ENCODE data around the gene VRK3. TPM values are rescaled to one million over a fixed set of nuclear protein-coding genes. Genes with fewer than 3 reads are reported as not detected.

The VRK3 gene
- total and polyA plus RNA-seq, 2 of the 4 experiments (the other 2 are of a cell fraction): 28.7 to 35.8 TPM

DNA sequence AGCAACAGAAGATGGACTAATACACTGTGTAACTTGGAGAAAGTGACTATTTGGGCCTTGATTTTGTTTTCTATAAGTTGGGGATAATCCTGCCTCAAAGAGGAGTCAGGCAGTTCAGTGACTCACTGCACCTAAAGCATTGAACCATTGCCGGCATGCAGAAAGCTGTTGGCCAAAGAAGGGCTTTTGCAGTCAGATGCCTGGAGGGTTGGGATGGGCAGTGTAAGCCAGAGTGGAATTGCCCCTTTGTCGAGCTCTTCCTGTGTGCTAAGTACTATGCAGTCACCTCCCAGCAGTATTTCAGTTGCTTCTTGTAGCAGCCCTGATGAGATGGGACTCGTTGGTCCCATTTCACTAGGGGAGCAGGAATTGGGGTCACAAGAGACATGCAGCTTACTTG, 11.7 kb upstream of the VRK3 start:
- ATAC-seq (ENCODE audit: low read depth) (no peak), DNase-seq (no peak)
- H2BK20ac ChIP-seq (ENCODE audit: low read depth, low read length): no peak overlapping the region
- no peak overlapping the region for H2BK120ac ChIP-seq (ENCODE audit: low read depth, low read length)
- in situ Hi-C loops (cut with MboI; ENCODE audit: low sequenced_read_pairs) (no loop called here), intact Hi-C loops (cut with micrococcal nuclease) (no loop called here), dilution Hi-C loops (cut with HindIII; ENCODE audit: low sequenced_read_pairs, unreplicated experiment) (no loop called here)
- H3K18ac ChIP-seq (ENCODE audit: low read depth, low read length): no peak overlapping the region
- no peak overlapping the region for H3K4me3 ChIP-seq (ENCODE audit: insufficient read depth, low read depth, low read length)
- no peak overlapping the region for H3K56ac ChIP-seq (ENCODE audit: extremely low read depth, insufficient read depth, low read length)
- H2BK5ac ChIP-seq (ENCODE audit: low read depth, low read length, poor library complexity, severe bottlenecking): no peak overlapping the region
- no peak overlapping the region for H3K9ac ChIP-seq (ENCODE audit: low read depth, low read length)
- H3K36me3 ChIP-seq (ENCODE audit: control insufficient read depth, insufficient read depth, low read length): peaks cover 56% of the 10 kb centered on the region
- no peak overlapping the region for H3K27ac ChIP-seq (ENCODE audit: insufficient read depth, low read length)
- no peak overlapping the region for H2AK9ac ChIP-seq (replicated peaks; ENCODE audit: low read depth, low read length, poor library complexity)
- TF ChIP-seq CHD1 (IDR thresholded peaks at IDR 0.05; ENCODE audit: low read depth, low read length) (no peak), BHLHE40 (IDR thresholded peaks at IDR 0.05; ENCODE audit: low read depth, low read length) (no peak), MXI1 (IDR thresholded peaks at IDR 0.05; ENCODE audit: borderline replicate concordance, low read depth, low read length) (no peak), MAFK (IDR thresholded peaks at IDR 0.05; ENCODE audit: low read depth, low read length) (no peak), RFX5 (IDR thresholded peaks at IDR 0.05; ENCODE audit: low read depth, low read length) (no peak), RAD21 (IDR thresholded peaks at IDR 0.05; ENCODE audit: low read length) (no peak), RCOR1 (IDR thresholded peaks at IDR 0.05; ENCODE audit: insufficient replicate concordance, low read length) (no peak), SMC3 (IDR thresholded peaks at IDR 0.05; ENCODE audit: low read depth, low read length) (no peak), FOS (IDR thresholded peaks at IDR 0.05; ENCODE audit: low read depth, low read length) (no peak), NFE2L2 (IDR thresholded peaks at IDR 0.05; ENCODE audit: low read depth, low read length) (no peak), MAZ (IDR thresholded peaks at IDR 0.05; ENCODE audit: borderline replicate concordance, low read depth, low read length) (no peak), POLR2A (IDR thresholded peaks at IDR 0.05; ENCODE audit: low read depth, low read length) (no peak), CEBPB (IDR thresholded peaks at IDR 0.05; ENCODE audit: low read depth, low read length) (no peak)
- TF ChIP-seq, protein P1, sequence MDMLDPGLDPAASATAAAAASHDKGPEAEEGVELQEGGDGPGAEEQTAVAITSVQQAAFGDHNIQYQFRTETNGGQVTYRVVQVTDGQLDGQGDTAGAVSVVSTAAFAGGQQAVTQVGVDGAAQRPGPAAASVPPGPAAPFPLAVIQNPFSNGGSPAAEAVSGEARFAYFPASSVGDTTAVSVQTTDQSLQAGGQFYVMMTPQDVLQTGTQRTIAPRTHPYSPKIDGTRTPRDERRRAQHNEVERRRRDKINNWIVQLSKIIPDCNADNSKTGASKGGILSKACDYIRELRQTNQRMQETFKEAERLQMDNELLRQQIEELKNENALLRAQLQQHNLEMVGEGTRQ (IDR thresholded peaks at IDR 0.05; ENCODE audit: low read depth, low read length): no peak
- TF ChIP-seq, protein P2, sequence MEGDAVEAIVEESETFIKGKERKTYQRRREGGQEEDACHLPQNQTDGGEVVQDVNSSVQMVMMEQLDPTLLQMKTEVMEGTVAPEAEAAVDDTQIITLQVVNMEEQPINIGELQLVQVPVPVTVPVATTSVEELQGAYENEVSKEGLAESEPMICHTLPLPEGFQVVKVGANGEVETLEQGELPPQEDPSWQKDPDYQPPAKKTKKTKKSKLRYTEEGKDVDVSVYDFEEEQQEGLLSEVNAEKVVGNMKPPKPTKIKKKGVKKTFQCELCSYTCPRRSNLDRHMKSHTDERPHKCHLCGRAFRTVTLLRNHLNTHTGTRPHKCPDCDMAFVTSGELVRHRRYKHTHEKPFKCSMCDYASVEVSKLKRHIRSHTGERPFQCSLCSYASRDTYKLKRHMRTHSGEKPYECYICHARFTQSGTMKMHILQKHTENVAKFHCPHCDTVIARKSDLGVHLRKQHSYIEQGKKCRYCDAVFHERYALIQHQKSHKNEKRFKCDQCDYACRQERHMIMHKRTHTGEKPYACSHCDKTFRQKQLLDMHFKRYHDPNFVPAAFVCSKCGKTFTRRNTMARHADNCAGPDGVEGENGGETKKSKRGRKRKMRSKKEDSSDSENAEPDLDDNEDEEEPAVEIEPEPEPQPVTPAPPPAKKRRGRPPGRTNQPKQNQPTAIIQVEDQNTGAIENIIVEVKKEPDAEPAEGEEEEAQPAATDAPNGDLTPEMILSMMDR (conservative IDR thresholded peaks at IDR 0.05; ENCODE audit: low read depth, low read length): no peak
- TF ChIP-seq, protein P3, sequence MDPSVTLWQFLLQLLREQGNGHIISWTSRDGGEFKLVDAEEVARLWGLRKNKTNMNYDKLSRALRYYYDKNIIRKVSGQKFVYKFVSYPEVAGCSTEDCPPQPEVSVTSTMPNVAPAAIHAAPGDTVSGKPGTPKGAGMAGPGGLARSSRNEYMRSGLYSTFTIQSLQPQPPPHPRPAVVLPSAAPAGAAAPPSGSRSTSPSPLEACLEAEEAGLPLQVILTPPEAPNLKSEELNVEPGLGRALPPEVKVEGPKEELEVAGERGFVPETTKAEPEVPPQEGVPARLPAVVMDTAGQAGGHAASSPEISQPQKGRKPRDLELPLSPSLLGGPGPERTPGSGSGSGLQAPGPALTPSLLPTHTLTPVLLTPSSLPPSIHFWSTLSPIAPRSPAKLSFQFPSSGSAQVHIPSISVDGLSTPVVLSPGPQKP (IDR thresholded peaks at IDR 0.05; ENCODE audit: borderline replicate concordance, low read depth, low read length): no peak
- H4K8ac ChIP-seq (ENCODE audit: low read depth in 2 of 2, low read length in 2 of 2): no peak overlapping the region
- H3K4ac ChIP-seq (ENCODE audit: low read depth, low read length): no peak overlapping the region
- H2AFZ ChIP-seq (replicated peaks; ENCODE audit: low read length, poor library complexity): no peak overlapping the region
- H3K27me3 ChIP-seq (ENCODE audit: control insufficient read depth, insufficient read depth, low read length): no peaks in the 10 kb centered on the region
- no peak overlapping the region for H2BK15ac ChIP-seq (ENCODE audit: low read depth, low read length)
- CTCF ChIA-PET: no interaction called here
- H4K5ac ChIP-seq (ENCODE audit: low read depth, low read length): no peak overlapping the region
- no peaks in the 10 kb centered on the region for H3K4me1 ChIP-seq (ENCODE audit: control insufficient read depth, insufficient read depth, low read length)
- no TSS peak for BruUV-seq (replicated peaks)
- peaks cover 4% of the 10 kb centered on the region; the same call in 1 of the 2 replicates for H3K9me3 ChIP-seq (ENCODE audit: control insufficient read depth, insufficient read depth, low read length)
- no peak overlapping the region for H3K4me2 ChIP-seq (ENCODE audit: low read depth, low read length)
- peaks cover 9 to 15% of the 10 kb centered on the region in 2 experiments for H3K79me1 ChIP-seq (ENCODE audit: low read depth in 1 of 2, low read length in 2 of 2)
- POLR2A ChIA-PET (ENCODE audit: unreplicated experiment): no interaction called here
- no peak overlapping the region for H3K23ac ChIP-seq (ENCODE audit: low read depth, low read length)
- H2AK5ac ChIP-seq (ENCODE audit: low read depth, low read length): no peak overlapping the region
- H3K14ac ChIP-seq (replicated peaks; ENCODE audit: low read depth, low read length): no peak overlapping the region
- WGBS, 2 experiments (ENCODE audit: extremely low coverage in 2 of 2, insufficient read length in 1 of 2): 100% methylated on average over 2 of the region's 3 CpGs; no CpG with 5 or more reads in 1 of the 2 experiments
- H4K20me1 ChIP-seq (ENCODE audit: insufficient read depth, low read length): no peaks in the 10 kb centered on the region
- no peaks in the 10 kb centered on the region; the same call in 1 of the 2 replicates for H3K9me1 ChIP-seq (ENCODE audit: insufficient read depth, low read length)
- no peak overlapping the region for H4K91ac ChIP-seq (ENCODE audit: insufficient read depth, low read depth, low read length)

Data from IMR-90 (cell line).